GM20431 (cell line): ENCODE data around the gene DLG1.

Experiments
- in situ Hi-C: fragments of 300-500 bp; cut with MseI, MboI; formaldehyde crosslinking; loops from one replicate; pipeline ENCODE4 v1.15.0; 2020; ENCODE audit warnings: low sequenced_read_pairs; ENCODE audit not compliant: unreplicated experiment

DLG1 gene

DNA sequence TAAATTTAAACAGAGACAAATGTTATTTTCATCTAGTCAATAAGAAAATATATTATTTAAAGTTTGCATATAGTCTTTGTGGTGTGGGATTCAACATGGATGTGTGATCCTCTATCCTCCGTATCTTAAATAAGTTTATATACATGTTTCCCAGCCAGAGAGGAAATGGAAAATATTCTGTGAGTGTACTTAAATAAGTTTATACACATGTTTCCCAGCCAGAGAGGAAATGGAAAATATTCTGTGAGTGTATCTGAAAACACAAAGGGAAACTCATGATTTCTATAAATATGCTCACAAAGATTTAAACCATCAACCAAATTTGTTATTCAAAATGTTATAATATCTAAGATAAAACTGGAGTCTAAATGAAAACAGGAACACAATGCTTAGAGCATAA is 158.8 kb downstream of the DLG1 start:
- in situ Hi-C loops = no loop called here

DNA sequence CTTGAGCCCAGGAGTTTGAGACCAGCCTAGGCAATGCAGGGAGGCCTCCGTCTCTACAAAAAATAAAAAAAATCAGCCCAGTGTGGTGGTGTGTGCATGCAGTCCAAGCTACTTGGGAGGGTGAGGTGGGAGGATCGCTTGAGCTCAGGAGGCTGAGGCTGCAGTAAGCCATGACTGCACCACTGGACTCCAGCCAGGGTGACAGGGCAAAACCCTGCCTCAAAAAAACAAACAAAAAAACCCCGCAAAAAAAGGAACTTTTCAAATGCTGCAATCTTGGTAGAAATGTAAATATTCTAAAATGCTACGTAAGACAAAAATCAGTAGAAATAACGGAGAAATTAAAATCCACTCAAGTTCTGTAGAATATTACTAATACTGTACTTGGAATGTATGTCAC is 160.7 kb downstream of the DLG1 start:
- in situ Hi-C loops = no loop called here

DNA sequence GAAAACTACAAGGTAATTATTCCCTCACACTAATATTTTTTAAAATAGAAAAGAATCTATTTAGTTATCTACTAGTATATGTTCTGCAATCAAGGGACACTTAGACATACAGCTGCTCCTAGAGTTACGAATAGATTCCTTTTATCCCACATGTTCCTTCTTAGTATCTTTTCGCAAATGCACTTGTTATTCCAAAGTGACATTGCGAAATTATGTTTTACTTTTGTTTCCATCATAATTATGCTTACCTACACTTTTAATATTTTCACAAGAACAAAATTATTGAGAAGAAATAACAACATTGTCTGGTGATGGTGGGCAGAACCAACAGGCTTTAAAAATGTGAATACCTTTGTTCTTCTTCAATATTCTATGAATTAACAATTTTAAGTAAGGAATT is 161.7 kb downstream of the DLG1 start:
- in situ Hi-C loops = no loop called here

DNA sequence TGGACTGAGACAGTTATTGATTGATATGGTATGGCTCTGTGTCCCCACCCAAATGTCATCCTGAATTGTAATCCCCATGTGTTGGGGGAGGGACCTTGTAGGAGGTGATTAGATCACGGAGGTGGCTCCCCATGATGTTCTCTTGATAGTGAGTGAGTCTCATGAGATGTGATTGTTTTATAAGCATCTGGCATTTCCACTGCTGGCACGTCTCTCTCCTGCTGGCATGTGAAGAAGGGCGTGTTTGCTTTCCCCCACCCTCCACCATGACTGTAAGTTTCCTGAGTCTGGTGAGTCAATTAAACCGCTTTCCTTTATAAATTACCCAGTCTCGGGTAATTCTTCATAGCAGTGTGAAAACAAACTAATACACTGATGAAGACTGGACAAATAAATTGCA is 163.2 kb downstream of the DLG1 start:
- in situ Hi-C loops = no loop called here

DNA sequence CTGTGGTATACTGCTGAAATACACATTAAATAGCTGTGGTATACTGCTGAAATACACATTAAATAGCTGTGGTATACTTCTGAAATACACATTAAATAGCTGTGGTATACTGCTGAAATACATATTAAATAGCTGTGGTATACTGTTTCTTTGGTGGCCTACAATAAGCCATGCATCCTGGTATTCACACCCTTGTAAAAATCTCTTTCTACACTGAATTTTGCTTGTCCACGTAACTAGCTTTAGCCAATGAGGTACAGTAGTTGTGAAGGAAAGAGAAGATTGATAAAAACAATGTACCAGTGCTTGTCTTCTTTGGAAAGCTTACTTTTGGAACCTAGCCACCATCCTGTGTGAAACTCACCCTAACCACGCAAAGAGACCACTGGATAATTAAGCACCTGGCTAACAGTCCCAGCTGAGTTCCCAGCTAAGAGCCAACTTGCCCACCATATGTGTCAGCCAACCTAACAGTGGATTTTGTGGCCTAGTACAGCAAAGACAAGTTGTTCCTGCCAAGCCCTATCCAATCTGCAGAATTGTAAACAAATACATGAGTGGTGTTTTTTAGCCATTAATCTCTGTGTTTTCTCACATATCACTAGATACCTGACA is 165.4 kb downstream of the DLG1 start:
- in situ Hi-C loops = no loop called here

DNA sequence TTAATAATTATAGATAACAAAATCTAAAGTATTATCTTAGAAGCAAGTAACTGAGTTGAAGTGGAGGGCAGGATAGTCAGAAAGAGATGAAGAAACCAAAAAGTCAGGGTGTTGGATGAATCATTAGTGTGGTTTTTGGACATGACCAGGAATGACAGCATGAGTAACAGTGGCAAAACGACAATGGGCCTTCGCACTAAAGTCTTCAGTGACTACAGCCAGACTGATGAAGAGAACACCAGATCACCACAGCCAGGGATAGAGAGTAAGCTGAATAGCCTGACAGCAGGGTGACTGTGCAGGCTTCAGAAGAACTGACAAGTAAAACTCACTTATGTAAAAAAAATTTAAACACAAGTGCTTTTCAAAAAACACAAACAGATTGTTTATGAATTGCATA is 172.8 kb downstream of the DLG1 start:
- in situ Hi-C loops = no loop called here

DNA sequence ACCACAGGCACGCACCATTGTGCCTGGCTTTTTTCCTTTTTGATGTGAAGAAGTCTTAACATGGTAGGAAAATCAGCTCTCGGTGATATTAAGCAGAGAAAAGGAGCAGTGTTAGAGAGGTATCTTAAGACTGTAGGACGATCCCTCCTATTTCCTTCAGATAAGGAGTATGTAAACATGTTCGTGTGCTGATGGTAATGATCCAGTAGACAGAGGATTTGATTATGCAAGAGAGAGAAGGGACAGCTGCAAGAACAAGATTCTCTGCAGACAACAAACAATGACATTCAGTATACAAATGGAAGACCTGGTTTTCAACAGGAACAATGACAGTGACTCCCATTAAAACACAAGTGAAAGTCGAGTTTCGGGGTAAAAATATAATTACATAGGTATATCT is 173.7 kb downstream of the DLG1 start:
- in situ Hi-C loops = no loop called here

DNA sequence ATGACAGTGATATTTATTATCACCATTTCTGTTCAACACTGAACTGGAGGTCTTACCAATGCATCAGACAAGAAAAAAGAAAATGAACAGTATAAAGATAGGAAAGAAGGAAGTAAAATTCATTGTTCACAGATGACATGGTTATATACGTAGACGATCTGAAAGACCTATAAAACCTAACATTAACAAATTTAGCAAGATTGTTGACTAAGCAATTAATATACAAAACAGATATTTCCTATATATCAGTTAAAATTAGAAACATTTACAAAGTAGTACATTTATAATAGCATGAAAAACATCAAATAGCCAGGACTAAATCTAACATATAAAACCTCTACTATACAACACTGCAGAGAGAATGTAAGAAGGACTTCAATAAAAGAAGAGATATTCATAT is 176.0 kb downstream of the DLG1 start:
- in situ Hi-C loops = no loop called here

DNA sequence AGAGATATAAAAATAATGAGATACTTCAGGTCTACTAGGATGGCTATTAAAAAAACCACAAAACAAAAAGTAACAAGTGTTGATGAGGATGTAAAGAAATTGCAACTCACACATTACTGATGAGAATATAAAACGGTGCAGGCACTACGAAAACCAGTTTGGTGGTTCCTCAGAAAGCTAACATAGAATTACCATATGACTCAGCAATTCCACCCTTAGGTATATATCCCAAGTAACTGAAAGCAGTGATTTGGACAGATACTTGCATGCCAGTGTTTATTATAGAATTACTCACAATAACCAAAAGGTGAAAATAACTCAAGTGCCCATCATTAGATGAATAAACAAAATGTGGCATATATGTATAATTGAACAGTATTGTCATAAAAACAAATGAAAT is 181.3 kb downstream of the DLG1 start:
- in situ Hi-C loops = no loop called here

DNA sequence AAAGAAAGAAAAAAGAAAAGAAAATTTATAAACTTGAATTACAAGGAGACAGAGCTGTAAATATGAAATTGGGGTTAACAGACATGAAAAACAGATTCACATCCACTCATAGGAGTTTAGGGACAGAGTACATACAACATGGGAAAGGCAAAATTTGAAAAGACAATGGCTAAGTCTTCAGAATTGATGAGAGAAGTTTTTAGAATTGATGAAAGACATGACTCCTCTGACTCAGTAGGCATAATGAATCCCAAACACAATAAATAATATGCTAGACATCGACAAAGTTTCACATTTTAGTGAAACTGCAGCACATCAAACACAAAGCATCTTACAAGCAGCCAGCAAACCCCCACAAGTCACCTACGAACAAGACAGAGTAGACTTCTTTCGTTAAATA is 184.4 kb downstream of the DLG1 start:
- in situ Hi-C loops = no loop called here

DNA sequence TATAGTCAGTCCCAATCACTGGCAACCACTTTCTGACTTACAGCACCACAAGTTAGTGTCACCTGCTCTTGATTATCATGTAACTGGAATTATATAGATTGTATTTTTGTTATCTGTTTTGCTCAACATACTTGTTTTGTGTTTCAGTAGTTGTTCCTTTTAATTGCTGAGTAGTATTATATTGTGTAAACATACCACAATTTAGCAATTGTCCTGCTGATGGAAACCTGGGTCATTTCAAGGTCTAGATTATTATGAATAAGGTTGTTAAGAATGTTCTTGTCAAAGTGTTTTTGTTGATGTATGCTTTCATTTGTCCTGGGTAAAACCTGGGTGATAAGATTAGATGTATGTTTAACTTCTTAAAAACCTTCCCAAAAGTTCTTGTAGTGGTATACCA is 186.7 kb downstream of the DLG1 start:
- in situ Hi-C loops = no loop called here

DNA sequence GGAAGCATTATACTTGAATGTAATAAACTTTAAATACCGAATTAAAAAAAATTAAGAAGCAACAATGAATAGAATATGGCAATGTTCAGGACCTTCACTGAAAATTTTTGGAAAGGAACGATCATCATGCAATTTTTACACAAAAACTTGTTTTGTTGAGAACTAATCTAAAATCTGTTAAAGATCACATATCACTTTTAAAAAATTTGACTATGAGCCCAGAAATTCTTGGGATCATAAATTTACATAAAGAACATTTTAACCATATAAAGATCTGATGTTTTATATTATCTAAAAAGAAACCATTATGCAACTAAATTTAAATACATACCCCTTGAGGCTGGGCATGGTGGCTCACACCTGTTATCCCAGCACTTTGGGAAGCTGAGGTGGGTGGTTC is 192.6 kb downstream of the DLG1 start:
- in situ Hi-C loops = no loop called here

DNA sequence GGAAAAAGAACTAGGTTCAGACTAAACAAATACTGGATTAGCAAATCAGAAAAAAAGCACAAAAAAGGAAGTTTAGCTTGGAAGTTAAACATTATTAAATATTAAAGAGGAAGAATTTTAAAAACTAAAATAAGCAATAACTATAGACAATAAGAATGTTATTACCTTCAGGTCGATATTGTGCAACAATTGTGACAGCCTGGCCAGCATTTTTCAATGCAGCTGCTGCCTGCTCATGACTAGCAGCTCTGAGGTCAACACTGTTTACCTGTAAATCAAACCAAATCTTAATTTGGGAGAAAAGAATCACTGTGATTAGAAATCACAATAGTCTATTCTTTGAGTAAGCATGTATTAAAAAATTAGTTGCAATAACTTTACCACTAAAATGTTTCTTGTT is 193.7 kb downstream of the DLG1 start:
- in situ Hi-C loops = no loop called here

DNA sequence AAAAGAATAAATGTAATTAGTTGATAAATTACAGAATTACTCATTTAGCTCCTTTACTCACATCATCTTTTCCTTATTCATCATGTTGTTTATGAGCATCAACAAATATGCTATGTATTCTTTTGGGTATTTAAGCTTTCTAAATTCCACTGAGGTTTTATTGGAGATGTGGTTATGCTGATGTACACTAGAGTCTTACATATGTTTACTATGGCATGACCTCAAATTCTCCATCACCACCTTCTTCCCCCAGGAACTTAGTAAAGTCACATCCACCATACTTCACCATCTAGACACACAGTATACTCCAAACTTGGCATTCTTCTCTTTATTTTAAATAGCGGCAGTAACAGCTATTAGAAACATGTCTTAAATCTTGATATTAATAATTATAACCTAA is 194.6 kb downstream of the DLG1 start:
- in situ Hi-C loops = no loop called here

DNA sequence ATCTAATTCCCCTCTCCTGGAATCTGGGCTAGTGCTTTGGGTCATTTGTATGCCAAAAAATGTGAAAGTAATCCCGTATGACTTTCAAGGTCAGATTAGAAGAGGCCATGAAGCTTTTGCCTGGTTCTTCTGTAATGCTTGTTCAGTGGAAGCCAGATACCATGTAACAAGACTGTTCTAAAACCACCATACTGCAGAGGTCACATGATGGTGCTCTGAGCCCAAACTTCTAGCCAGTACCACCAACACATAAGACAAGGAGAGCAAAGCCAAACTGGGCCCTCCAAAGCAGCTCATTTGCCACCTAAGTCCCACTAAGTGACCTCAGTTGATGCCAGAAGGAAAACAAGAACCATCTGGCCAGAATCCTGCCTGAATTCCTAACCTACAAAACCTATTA is 204.5 kb downstream of the DLG1 start:
- in situ Hi-C loops = no loop called here

DNA sequence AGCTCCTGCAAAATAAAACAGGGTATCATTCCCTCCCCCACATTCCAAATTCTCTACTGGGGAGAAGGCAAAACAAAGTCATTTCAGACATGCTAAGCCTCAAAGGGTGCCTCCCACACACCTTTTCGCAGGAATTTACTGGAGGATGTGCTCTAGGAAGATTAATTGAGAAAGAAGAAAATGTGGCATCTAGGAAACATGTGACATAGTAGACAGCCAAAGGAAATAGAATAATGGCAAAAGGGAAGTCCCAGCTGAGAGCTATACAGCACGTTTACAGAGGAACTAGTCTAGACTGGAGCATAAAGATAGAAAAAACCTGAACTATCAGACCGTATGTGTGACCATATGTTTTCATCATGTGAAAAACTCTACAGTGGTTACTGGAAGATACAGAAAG is 210.0 kb downstream of the DLG1 start:
- in situ Hi-C loops = no loop called here

DNA sequence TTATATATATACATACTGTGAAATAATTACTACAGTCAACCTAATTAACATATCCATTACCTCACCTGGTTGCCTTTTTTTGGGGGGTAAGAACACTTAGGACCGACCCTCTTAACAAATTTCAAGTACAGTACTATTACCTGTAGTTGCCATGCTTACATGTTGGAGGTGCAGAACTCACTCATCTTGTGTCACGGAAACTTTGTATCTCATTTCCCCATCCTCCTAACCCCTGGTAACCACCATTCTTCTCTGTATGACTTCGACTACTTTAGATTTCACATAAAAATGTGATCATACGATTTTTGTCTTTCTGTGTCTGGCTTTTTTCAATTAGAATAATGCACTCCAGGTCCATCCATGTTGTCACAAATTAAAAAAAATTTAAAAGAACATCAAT is 213.3 kb downstream of the DLG1 start:
- in situ Hi-C loops = no loop called here

DNA sequence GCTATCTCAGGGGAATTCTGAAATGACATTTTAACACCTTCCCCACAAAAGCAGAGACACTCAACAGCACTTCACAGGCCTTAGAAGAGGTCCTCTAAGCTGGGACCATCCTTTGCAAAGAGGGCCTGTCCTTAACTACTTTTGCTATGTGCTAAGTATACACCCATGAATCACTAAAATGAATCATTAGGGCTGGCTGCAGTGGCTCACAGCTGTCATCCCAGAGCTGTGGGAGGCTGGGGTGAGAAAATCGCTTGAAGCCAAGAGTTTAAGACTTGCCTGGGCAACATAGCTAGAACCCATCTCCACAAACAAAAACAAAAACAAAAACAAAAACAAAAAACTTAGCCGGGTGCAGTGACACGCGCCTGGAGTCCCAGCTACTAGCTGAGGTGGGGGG is 214.9 kb downstream of the DLG1 start:
- in situ Hi-C loops = no loop called here

DNA sequence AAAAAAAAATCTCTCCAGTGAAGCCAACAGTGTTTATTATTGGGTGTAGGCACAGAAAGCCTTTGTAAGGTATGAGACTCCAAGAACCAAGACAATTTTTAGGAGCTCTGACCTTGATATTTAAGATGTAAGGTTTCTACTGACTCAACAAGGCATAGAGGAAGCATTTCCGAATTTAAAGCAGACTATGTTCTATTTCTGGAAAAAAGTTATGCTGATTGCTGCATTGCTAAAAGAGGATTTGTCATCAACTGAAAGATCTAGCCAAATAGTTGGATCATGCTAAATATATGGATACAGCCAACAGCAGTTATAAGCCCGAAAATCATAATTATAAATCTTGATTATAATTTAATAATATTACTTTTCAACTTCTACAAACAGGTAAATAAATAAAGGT is 215.5 kb downstream of the DLG1 start:
- in situ Hi-C loops = no loop called here

DNA sequence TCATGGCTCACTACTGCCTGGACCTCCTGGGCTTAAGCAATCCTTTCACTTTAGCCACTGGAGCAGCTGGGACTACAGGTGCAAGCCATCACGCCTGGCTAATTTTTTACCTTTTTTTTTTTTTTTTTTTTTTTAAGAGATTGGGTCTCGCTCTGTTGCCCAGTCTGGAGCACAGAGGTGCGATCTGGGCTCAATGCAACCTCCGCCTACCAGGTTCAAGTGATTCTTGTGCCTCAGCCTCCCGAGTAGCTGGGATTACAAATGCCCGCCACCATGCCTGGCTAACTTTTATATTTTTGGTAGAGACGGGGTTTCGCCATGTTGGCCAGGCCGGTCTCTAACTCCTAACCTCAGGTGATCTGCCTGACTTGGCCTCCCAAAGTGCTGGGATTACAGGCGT is 218.1 kb downstream of the DLG1 start:
- in situ Hi-C loops = no loop called here

DNA sequence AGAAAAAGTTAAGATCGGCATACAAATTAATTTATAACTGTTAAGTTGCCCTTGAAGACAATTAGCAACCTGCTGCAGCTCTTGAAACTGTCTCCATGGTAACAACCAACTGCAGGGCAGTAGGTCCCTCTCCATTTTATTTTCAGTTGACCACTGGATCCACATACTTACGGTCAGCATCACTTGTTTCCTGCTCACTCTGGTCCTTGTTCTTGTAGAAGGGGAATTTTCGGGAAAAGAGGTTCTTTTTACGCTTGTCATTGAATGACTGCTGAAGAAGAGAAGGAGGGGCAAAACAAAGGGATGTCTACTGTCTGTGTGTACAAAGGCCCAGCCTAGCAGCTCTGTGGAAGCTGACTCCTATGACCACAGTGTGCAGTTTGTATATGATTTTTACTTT is 222.0 kb downstream of the DLG1 start:
- in situ Hi-C loops = no loop called here

DNA sequence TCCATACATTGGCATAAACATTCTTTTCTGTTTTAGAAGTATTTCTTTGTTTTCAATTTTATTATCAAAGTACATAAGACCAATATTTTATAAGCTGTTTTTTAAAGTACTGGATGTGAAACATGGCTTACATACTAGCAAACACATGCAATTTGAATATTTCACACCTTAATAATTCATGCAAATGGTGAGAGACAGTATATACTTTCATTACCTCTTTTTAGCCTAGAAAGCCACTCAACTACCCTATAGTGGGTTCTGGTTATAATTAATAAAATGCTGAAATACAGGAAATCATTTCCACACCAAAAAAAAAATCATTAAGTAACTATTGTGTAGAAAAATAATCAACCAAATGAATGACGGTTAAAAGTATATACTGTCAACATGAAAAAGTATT is 230.3 kb downstream of the DLG1 start:
- in situ Hi-C loops = no loop called here

DNA sequence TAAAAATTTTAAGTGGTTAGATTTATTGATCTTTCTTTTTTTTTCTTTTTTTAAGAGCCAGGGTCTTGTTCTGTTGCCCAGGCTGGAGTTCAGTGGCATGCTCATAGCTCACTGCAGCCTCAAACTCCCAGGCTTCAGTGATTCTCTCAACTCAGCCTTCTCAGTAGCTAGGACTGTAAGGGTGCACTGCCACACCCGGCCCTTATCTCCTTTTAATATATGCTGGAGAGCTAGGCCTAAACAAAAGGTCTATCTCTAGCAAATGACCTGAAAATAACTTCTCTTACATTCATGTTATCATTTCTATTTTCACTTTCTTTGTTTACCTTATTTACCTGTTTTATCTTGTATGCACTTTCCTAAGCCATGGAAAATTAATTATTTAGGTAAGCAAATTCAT is 233.6 kb downstream of the DLG1 start:
- in situ Hi-C loops = no loop called here
